SK-N-MC (cell line): ENCODE results near the gene RHOJ.

Source experiments
- EZH2 ChIP-seq: fragments of 200-600 bp; sonication (generic); IDR thresholded peaks from one replicate; pipeline ENCODE4 v1.6.1; 2017; ENCODE audit warnings: antibody characterized with exemption
- FOXP2 ChIP-seq: optimal IDR thresholded peaks from 2 replicates; pipeline ENCODE3; 2011; ENCODE audit warnings: mild to moderate bottlenecking, moderate library complexity; ENCODE audit not compliant: insufficient read depth; ENCODE audit errors: extremely low read length, control extremely low read depth
- POLR2AphosphoS5 ChIP-seq: IDR thresholded peaks from 2 replicates; pipeline ENCODE4 v1.6.1; 2012; ENCODE audit warnings: mild to moderate bottlenecking, low read depth, low read length, borderline replicate concordance

GRCh38 chr14:63296060-63296563 is 91.9 kb downstream of the RHOJ start:
- TF ChIP-seq POLR2AphosphoS5, result no peak
- TF ChIP-seq EZH2, result no peak
- no peak for TF ChIP-seq FOXP2
